Measurements from ENCODE around the gene CLIC3.

GRCh38 chr9:136958473-136958872 is 37.9 kb downstream of the CLIC3 start:
- TF ChIP-seq, protein P1, sequence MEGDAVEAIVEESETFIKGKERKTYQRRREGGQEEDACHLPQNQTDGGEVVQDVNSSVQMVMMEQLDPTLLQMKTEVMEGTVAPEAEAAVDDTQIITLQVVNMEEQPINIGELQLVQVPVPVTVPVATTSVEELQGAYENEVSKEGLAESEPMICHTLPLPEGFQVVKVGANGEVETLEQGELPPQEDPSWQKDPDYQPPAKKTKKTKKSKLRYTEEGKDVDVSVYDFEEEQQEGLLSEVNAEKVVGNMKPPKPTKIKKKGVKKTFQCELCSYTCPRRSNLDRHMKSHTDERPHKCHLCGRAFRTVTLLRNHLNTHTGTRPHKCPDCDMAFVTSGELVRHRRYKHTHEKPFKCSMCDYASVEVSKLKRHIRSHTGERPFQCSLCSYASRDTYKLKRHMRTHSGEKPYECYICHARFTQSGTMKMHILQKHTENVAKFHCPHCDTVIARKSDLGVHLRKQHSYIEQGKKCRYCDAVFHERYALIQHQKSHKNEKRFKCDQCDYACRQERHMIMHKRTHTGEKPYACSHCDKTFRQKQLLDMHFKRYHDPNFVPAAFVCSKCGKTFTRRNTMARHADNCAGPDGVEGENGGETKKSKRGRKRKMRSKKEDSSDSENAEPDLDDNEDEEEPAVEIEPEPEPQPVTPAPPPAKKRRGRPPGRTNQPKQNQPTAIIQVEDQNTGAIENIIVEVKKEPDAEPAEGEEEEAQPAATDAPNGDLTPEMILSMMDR (IDR thresholded peaks at IDR 0.05; ENCODE audit: low read length), result no peak
- TF ChIP-seq EZH2 (optimal IDR thresholded peaks at IDR 0.05; ENCODE audit: low read depth, low read length), result no peak
